Mucosa of stomach (tissue), 1 donor: ENCODE results near the gene TMEM151B.

Source experiments
- H3K27me3 ChIP-seq: one replicate; pipeline ENCODE4 v1.7.0; 2013; ENCODE audit warnings: mild to moderate bottlenecking, low read length; ENCODE audit not compliant: control insufficient read depth, insufficient read depth
- H3K36me3 ChIP-seq: one replicate; pipeline ENCODE4 v1.7.0; 2013; ENCODE audit warnings: low read length; ENCODE audit not compliant: control insufficient read depth, insufficient read depth
- H3K4me1 ChIP-seq: one replicate; pipeline ENCODE4 v1.7.0; 2013; ENCODE audit warnings: mild to moderate bottlenecking, low read length; ENCODE audit not compliant: control insufficient read depth, insufficient read depth
- H3K4me3 ChIP-seq: one replicate; pipeline ENCODE4 v1.7.0; 2013; ENCODE audit warnings: low read length
- H3K9ac ChIP-seq: one replicate; pipeline ENCODE4 v1.7.0; 2013; ENCODE audit warnings: mild to moderate bottlenecking, low read length, moderate library complexity
- H3K9me3 ChIP-seq: one replicate; pipeline ENCODE4 v1.7.0; 2013; ENCODE audit warnings: mild to moderate bottlenecking, low read length, moderate library complexity; ENCODE audit not compliant: control insufficient read depth
- donor health status: Pancreatic carcinoma.

The TMEM151B gene

GRCh38 chr6:44257025-44257752 lies 13.1 kb upstream of the TMEM151B start, which contains the start of gene SLC35B2:
Gene SLC35B2 (minus strand): TSS chr6:44257528. CDS start chr6:44257410, 118 bp downstream.
- Histone ChIP-seq H3K9me3 (no peaks in the 10 kb centered on the region), H3K4me3 (peak within 1 kb of the TSS; percentile 75), H3K36me3 (peaks cover 18% of the 10 kb centered on the region), H3K9ac (peak within 1 kb of the TSS; percentile 84), H3K4me1 (peaks cover 29% of the 10 kb centered on the region), H3K27me3 (no peaks in the 10 kb centered on the region)

- Histone ChIP-seq H3K9ac (peak overlapping the region; percentile 49), H3K9me3 (no peaks in the 10 kb centered on the region), H3K4me3 (no peak overlapping the region), H3K4me1 (peaks cover 36% of the 10 kb centered on the region), H3K36me3 (peaks cover 21% of the 10 kb centered on the region), H3K27me3 (no peaks in the 10 kb centered on the region)
Measured at GRCh38 chr6:44257753-44258324, 12.4 kb upstream of the TMEM151B start.

DNA sequence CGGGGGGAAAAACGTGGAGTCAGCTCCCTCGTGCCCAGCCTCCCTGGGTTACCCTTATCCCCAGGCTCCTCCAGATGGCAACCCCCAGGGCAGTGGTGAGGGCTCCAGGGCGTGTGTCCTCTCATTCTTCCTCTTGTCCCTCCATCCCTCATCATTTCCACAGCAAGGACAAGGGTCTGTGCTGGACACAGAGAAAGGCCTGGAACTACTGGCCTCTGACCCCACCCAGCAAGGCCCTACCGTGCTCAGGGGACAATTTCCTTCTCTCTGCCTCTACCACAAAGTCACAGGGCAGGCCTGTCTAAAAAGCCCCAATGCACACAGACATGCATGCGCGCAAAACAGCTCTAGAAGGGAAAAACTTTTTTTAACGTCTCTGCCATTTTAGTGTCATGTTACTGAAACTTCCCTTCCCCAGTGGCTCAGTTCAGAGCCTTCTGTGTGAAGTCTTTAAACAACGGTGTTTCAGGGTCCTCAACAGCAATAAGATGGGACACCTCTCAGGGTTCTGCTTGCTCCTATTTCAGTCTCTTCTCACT lies 11.9 kb upstream of the TMEM151B start:
- H3K4me3 ChIP-seq: no peak overlapping the region
- no peaks in the 10 kb centered on the region for H3K9me3 ChIP-seq
- H3K36me3 ChIP-seq: peaks cover 21% of the 10 kb centered on the region
- peaks cover 39% of the 10 kb centered on the region for H3K4me1 ChIP-seq
- no peaks in the 10 kb centered on the region for H3K27me3 ChIP-seq
- no peak overlapping the region for H3K9ac ChIP-seq

DNA sequence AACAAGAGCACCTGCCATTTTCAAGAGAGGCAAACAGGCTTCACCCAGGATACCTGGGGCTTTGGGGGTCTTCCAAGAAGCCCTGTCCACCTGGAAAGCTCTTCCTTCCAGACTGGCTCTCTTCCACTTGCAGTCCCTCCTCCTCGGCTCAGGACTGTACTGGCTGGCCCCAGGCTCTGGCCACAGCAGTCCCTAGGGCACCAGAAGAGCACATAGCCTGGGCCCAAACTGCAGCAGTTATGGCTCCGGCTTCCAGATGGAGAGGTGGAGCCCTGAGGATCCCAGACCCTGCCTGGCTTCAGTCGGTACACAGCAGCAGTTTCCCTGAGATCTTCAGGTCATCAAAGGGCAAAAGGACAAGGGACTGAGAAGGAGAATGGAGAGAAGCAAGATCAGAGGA lies 11.3 kb upstream of the TMEM151B start:
- Histone ChIP-seq H3K36me3 (peaks cover 21% of the 10 kb centered on the region), H3K4me1 (peaks cover 42% of the 10 kb centered on the region), H3K4me3 (no peak overlapping the region), H3K27me3 (no peaks in the 10 kb centered on the region), H3K9me3 (no peaks in the 10 kb centered on the region), H3K9ac (no peak overlapping the region)

GRCh38 chr6:44260011-44260410 lies 10.2 kb upstream of the TMEM151B start:
- H3K36me3 ChIP-seq: peaks cover 11% of the 10 kb centered on the region
- H3K4me3 ChIP-seq: no peak overlapping the region
- H3K9ac ChIP-seq: no peak overlapping the region

GRCh38 chr6:44260451-44261297 lies 9.6 kb upstream of the TMEM151B start:
- H3K4me1 ChIP-seq: peaks cover 45% of the 10 kb centered on the region
- no peaks in the 10 kb centered on the region for H3K27me3 ChIP-seq

More at GRCh38 chr6:44260011-44260410, 10.2 kb upstream of the TMEM151B start:
- H3K9me3 ChIP-seq: no peaks in the 10 kb centered on the region
- H3K4me1 ChIP-seq: peaks cover 49% of the 10 kb centered on the region
- H3K27me3 ChIP-seq: no peaks in the 10 kb centered on the region

GRCh38 chr6:44261581-44261980 lies 8.7 kb upstream of the TMEM151B start:
- Histone ChIP-seq H3K4me3 (no peak overlapping the region), H3K27me3 (no peaks in the 10 kb centered on the region), H3K9me3 (no peaks in the 10 kb centered on the region), H3K4me1 (peaks cover 36% of the 10 kb centered on the region), H3K9ac (no peak overlapping the region), H3K36me3 (peaks cover 9% of the 10 kb centered on the region)

More at GRCh38 chr6:44260451-44261297, 9.6 kb upstream of the TMEM151B start:
- Histone ChIP-seq H3K36me3 (peaks cover 9% of the 10 kb centered on the region), H3K9ac (no peak overlapping the region), H3K4me3 (no peak overlapping the region), H3K9me3 (no peaks in the 10 kb centered on the region)

- Histone ChIP-seq H3K27me3 (no peaks in the 10 kb centered on the region), H3K9ac (peak overlapping the region; percentile 71), H3K36me3 (peaks cover 9% of the 10 kb centered on the region), H3K4me3 (peak overlapping the region; percentile 75), H3K4me1 (peaks cover 32% of the 10 kb centered on the region), H3K9me3 (no peaks in the 10 kb centered on the region)
Measured at GRCh38 chr6:44262467-44263353, 7.5 kb upstream of the TMEM151B start.

- Histone ChIP-seq H3K9me3 (no peaks in the 10 kb centered on the region), H3K4me1 (peaks cover 29% of the 10 kb centered on the region), H3K36me3 (peaks cover 9% of the 10 kb centered on the region), H3K4me3 (peak overlapping the region; percentile 75), H3K27me3 (peaks cover 5% of the 10 kb centered on the region), H3K9ac (peak overlapping the region; percentile 71)
Measured at GRCh38 chr6:44263354-44264100, 6.7 kb upstream of the TMEM151B start.

GRCh38 chr6:44264154-44265006 lies 5.9 kb upstream of the TMEM151B start:
- H3K4me1 ChIP-seq: peaks cover 29% of the 10 kb centered on the region
- H3K9me3 ChIP-seq: no peaks in the 10 kb centered on the region
- H3K27me3 ChIP-seq: peaks cover 14% of the 10 kb centered on the region
- peak overlapping the region; percentile 75 for H3K4me3 ChIP-seq
- peak overlapping the region; percentile 71 for H3K9ac ChIP-seq
- peaks cover 9% of the 10 kb centered on the region for H3K36me3 ChIP-seq
